GM21381 (cell line): Measurements from ENCODE around the gene PODN.

Experiments used
- ATAC-seq: cut with Tn5 transposase; IDR thresholded peaks from one replicate; pipeline ENCODE4 v1.9.1; 2021; ENCODE audit warnings: mild to moderate bottlenecking, moderate library complexity; ENCODE audit not compliant: unreplicated experiment

Gene PODN

GRCh38 chr1:53074313-53075154, 12.5 kb downstream of the PODN start:
- no peak for ATAC-seq

DNA sequence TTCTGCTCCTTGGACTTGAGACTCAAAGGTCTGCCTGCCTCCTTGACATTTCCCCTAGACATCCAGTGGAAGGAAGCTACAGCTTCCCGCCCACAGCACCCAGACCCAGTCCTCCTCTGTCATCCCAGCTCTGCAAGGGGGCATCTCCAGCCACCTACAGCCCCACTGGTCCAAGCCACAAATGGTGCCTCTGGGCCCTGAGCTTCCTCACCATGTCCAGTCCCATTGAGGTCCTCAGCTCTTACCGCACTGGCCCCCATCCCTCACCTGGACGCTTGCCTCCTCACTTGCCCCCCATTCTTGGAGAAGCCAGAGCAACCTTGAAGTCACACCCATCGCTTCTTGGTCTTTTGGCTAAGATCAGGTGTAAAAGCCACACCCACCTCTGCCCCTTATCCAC, 13.2 kb downstream of the PODN start:
- no peak for ATAC-seq

DNA sequence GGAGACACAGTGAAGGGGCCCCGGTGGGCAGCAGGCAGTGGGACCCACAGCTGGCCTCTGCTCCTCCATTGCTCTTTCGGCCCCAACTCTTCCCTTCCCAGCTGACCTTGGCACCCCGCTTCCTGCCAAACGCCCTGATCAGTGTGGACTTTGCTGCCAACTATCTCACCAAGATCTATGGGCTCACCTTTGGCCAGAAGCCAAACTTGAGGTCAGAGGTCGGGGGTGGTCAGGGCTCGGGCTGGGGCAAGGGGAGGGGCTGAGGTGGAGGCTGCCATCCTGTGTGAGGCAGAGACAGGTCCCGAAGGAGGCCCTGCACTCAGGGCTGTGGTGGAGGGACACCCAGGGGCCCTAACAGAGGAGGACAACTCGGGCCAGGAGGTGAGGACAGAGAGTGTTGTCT, 13.7 kb downstream of the PODN start:
- no peak for ATAC-seq

DNA sequence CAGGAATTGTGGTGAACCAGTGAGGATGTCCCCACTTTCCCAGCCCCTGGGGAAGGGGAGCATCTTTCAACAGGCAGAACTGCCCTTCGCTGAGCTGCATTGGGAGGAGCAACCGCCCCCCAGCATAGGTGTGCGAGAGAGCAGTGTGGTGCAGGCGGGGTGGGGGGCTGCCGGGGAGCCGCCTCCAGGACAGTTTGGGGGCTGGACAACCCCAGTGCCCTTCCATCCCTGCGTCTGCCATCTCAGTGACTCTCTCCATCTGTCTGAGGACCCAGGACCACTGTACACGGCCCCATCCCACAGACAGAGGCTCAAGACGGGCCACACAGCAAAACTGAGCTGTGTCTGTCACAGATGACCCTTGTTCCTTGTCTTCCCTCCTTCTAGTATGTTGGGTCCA, 14.2 kb downstream of the PODN start:
- no peak for ATAC-seq

DNA sequence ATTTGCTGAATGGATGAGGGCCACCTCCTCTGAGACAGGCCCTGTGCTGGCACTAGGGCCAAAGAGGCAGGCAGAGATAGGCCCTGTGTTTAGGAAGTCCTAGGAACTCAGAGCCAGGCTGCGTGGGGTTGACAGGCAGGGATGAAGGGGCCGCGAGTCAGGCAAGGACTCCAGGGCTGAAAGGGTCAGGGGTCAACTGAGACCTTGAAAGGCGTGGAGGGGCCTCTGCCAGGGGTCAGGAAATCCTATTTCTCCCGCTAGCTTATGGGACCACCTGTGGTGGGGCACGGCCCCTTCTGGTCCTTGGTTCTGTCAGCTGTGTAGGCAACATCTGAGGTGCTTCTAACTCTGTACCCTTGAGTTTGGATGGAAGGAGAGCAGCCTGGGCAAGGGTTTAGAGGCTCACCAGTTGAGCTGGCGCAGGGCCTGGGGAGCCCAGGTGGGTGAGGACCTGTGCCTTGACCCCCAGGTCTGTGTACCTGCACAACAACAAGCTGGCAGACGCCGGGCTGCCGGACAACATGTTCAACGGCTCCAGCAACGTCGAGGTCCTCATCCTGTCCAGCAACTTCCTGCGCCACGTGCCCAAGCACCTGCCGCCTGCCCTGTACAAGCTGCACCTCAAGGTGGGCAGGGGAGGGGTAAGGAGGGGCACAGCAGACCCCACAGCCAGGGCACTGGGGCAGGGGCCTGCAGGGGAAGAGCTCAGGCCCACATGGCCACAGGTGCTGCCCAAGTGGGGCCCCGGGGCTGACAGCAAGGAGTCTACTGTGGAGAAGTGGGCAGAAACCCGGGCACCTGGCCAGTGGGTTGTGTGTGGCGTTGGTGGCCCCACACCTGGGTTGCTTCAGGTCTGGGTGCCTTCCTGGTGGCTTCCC, 14.9 kb downstream of the PODN start:
- no peak for ATAC-seq

GRCh38 chr1:53077599-53077965, 15.6 kb downstream of the PODN start:
- ATAC-seq = no peak

DNA sequence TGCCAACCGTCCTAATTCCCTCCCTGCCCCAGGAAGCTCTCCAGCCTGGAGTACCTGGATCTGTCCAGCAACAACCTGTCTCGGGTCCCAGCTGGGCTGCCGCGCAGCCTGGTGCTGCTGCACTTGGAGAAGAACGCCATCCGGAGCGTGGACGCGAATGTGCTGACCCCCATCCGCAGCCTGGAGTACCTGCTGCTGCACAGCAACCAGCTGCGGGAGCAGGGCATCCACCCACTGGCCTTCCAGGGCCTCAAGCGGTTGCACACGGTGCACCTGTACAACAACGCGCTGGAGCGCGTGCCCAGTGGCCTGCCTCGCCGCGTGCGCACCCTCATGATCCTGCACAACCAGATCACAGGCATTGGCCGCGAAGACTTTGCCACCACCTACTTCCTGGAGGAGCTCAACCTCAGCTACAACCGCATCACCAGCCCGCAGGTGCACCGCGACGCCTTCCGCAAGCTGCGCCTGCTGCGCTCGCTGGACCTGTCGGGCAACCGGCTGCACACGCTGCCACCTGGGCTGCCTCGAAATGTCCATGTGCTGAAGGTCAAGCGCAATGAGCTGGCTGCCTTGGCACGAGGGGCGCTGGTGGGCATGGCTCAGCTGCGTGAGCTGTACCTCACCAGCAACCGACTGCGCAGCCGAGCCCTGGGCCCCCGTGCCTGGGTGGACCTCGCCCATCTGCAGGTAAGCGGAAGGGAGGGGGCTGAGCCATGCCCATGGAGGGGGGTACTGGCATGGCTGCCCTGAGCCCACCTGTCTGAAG, 16.5 kb downstream of the PODN start:
- ATAC-seq = no peak

DNA sequence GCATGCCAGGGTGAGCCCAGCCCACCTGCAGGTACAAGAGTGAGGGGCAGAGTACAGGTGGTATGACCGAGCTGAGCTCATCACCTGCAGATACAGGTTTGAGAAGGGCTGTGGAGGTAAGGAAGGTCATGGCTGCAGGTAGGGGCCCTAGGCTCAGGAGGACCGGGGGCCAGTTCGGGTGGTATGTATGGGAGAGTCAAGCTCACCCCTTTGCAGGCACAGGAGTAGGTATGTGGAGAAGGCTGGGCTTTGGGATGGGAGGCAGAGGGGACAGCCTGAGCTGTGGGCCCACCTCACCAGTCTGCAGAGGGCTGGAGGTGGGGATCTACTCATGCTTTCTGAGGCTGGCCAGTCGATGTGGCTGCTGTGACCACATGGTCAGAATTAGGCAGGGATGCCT, 17.2 kb downstream of the PODN start:
- ATAC-seq = no peak

DNA sequence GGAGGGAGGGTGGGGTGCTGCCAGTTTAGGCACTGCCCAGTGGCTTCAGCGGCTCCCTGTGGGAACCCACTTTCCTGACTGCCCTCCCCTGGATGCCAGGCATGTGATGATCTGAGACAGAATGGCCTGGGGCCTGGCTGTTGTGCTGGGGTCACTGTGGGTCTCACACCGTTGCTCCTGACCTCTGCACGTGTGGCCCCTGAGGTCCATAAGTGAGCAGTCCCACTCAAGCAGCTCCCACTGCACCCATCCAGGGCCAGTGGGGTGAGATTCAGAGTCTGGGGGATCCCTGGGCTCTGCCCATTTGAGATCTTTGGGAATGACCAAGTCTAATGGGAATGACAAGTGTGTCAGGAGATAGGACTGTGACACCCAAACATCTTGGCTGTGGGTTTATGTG, 18.0 kb downstream of the PODN start:
- ATAC-seq = no peak

DNA sequence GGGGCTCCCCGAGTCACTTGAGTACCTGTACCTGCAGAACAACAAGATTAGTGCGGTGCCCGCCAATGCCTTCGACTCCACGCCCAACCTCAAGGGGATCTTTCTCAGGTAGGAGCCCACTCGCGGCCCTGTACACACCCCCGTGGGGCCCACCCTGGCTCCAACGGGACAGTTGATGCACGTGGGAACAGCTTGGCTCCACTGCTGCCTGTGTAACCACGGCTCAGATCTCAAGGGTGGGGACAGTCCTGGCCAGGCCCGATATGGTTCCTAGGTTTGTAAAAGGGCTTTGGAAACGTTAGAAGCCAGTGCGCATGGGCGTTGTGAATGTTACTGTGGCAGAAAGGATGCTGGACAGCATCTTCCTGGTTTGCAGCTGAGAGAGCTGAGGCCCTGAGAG, 18.8 kb downstream of the PODN start:
- ATAC-seq = no peak

DNA sequence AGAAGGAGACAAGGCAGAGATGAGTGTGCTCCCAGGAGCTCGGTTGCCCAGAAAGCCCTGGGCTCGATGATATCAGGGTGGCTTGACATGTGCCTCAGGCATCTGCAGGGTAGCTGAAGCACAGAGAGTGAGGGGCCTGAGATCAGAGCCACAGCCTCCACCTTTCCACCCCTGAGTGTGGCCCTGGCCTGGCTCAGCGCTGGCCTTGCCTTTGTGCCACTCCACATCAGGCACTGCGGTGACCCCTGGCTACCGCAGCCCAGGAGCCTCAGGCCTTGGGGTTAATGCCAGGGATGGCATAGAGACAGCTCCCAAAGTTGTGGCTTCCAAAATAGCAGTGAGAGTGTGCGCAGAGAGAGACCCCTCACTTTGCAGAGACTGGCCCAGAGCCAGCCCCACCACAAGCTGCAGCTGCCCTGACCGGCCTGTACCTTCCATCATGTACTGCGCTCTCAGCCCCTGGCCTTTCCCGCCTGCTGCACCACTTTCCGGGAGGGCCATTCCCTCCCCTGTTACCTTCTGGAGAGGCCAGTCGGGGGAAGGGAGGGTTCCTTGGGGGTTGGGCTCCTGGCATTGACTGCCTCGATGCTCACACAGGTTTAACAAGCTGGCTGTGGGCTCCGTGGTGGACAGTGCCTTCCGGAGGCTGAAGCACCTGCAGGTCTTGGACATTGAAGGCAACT, 19.5 kb downstream of the PODN start:
- no peak for ATAC-seq

GRCh38 chr1:53082826-53083455, 20.9 kb downstream of the PODN start:
- ATAC-seq = no peak

DNA sequence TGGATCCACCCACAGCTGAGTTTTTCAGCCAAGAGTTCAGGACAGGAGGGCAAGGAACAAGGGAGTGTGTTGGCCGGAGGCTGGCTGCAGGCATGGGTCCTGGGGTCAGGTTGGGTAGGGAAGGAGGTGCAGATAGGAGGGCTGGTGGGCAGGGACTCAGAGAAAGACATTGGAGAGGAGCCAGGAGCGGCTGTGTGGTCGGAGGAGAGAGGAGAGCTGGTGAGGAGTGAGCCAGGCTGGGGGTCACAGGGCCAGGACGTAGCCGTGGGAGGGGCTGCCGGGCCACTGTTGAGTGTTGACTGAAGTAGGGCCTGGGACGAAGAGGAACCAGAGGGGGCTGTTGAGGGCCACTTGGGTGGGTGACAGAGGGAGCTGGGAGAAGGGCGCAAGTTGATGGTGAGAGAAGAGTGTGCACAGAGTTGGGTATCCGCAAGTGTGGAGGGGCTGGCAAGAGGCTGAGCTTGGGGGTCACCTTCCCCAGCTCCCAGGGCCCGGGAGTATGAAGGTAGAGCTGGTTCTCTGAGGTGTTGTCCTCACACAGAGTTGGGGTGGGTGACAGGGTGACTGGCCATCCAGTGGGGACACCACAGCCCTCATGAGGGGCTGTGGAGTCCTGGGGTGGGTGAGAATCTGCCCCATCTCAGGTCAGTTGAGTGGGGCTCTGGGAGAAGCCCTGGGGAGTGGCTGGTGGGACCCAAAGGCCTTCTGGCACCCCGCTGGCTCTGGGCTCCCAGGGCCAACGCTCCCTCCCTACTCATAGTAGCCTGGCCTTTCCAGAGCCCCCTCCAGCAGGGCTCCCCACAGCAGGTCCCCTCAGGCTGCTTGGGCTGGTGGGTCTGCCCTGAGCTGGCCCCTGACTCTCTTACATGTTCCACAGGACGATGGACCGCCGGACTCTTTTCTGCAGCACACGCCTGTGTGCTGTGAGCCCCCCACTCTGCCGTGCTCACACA, 21.9 kb downstream of the PODN start:
- ATAC-seq = no peak

GRCh38 chr1:53084589-53084971, 22.6 kb downstream of the PODN start:
- ATAC-seq = no peak

GRCh38 chr1:53085405-53085804, 23.4 kb downstream of the PODN start:
- ATAC-seq = no peak

DNA sequence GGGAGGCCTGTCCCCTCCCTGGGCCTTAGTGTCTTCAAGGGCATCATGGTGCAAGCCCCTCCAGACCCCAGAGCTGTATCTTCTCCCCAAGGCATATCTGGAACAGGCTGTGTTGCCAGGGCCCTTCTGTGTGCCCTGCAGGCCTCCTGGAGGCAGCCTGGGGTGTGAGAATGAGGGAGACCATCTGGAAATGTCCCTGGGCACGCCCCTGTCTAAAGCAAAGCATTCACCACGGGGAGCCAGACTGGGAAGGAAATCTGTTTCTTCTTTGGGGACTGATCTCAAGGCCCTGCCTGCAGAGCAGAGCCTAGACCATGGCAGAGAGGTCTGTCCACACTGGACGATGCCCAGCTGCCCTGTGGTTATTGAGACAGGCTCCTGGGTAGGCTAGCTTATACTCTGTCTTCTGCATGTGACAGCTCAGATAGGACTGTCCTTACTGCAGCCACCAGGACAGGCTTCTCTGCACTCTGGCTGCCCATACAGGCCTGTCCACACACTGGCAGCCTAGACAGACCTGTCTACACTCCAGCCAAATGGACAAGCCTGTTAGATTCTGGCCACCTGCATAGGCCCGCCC, 24.6 kb downstream of the PODN start:
- no peak for ATAC-seq

- ATAC-seq = no peak
Measured at GRCh38 chr1:53087332-53088285, 25.6 kb downstream of the PODN start.
